Measurements from ENCODE around the gene RAET1G. TPM values are rescaled to one million over a fixed set of nuclear protein-coding genes. Genes with fewer than 3 reads are reported as not detected.

The RAET1G gene
- total RNA-seq, 1 experiment from 2014 or later, result 0.45 TPM

- Histone ChIP-seq H3K9me3 (ENCODE audit: low read depth, low read length, poor library complexity, severe bottlenecking) (no peaks in the 10 kb centered on the region), H3K36me3 (ENCODE audit: insufficient read depth, low read length, poor library complexity, severe bottlenecking) (no peaks in the 10 kb centered on the region), H3K4me3 (ENCODE audit: low read depth, low read length, poor library complexity, severe bottlenecking) (no peak overlapping the region), H3K4me1 (ENCODE audit: insufficient read depth, low read length, poor library complexity, severe bottlenecking) (peaks cover 9% of the 10 kb centered on the region), H3K27me3 (replicated peaks; ENCODE audit: insufficient read depth, low read depth, low read length, poor library complexity) (no peaks in the 10 kb centered on the region), H3K27ac (ENCODE audit: low read depth, low read length, poor library complexity, severe bottlenecking) (no peak overlapping the region)
- TF ChIP-seq CTCF (conservative IDR thresholded peaks at IDR 0.05; ENCODE audit: low read depth, low read length) (no peak), EZH2 (IDR thresholded peaks at IDR 0.05; ENCODE audit: borderline replicate concordance, low read depth, low read length, poor library complexity, severe bottlenecking) (no peak)
- no TSS peak for BruUV-seq (replicated peaks)
- no peak for DNase-seq (ENCODE audit: low spot score)
- ChIA-PET POLR2A (ENCODE audit: low non-redundant PET) (no interaction called here), CTCF (interaction anchor here (0.6 kb wide), 1 partner anchor 84 kb away, joined by 3 read pairs; no protein-coding TSS in a partner anchor)
- intact Hi-C loops (cut with micrococcal nuclease; ENCODE audit: unreplicated experiment), result no loop called here
Observed at GRCh38 chr6:149918151-149918905, 4.6 kb downstream of the RAET1G start.

- CTCF ChIA-PET, result interaction anchor here (0.6 kb wide), 1 partner anchor 84 kb away, joined by 3 read pairs; no protein-coding TSS in a partner anchor
- DNase-seq (ENCODE audit: low spot score), result no peak
- Histone ChIP-seq H3K36me3 (ENCODE audit: insufficient read depth, low read length, poor library complexity, severe bottlenecking) (no peaks in the 10 kb centered on the region), H3K4me3 (ENCODE audit: low read depth, low read length, poor library complexity, severe bottlenecking) (no peak overlapping the region), H3K9me3 (ENCODE audit: low read depth, low read length, poor library complexity, severe bottlenecking) (no peaks in the 10 kb centered on the region), H3K27me3 (replicated peaks; ENCODE audit: insufficient read depth, low read depth, low read length, poor library complexity) (no peaks in the 10 kb centered on the region), H3K4me1 (ENCODE audit: insufficient read depth, low read length, poor library complexity, severe bottlenecking) (peaks cover 5% of the 10 kb centered on the region), H3K27ac (ENCODE audit: low read depth, low read length, poor library complexity, severe bottlenecking) (no peak overlapping the region)
- intact Hi-C loops (cut with micrococcal nuclease; ENCODE audit: unreplicated experiment), result no loop called here
- no TSS peak for BruUV-seq (replicated peaks)
- POLR2A ChIA-PET (ENCODE audit: low non-redundant PET), result no interaction called here
- TF ChIP-seq CTCF (conservative IDR thresholded peaks at IDR 0.05; ENCODE audit: low read depth, low read length) (no peak), EZH2 (IDR thresholded peaks at IDR 0.05; ENCODE audit: borderline replicate concordance, low read depth, low read length, poor library complexity, severe bottlenecking) (no peak)
Observed at GRCh38 chr6:149917679-149918078, 5.2 kb downstream of the RAET1G start.

- POLR2A ChIA-PET (ENCODE audit: low non-redundant PET), result no interaction called here
- no peaks in the 10 kb centered on the region for H3K4me1 ChIP-seq (ENCODE audit: insufficient read depth, low read length, poor library complexity, severe bottlenecking)
- intact Hi-C loops (cut with micrococcal nuclease; ENCODE audit: unreplicated experiment), result no loop called here
- no peak for TF ChIP-seq EZH2 (IDR thresholded peaks at IDR 0.05; ENCODE audit: borderline replicate concordance, low read depth, low read length, poor library complexity, severe bottlenecking)
- TF ChIP-seq CTCF (conservative IDR thresholded peaks at IDR 0.05; ENCODE audit: low read depth, low read length), result no peak
- BruUV-seq (replicated peaks), result no TSS peak
- no peaks in the 10 kb centered on the region for H3K9me3 ChIP-seq (ENCODE audit: low read depth, low read length, poor library complexity, severe bottlenecking)
- H3K36me3 ChIP-seq (ENCODE audit: insufficient read depth, low read length, poor library complexity, severe bottlenecking), result no peaks in the 10 kb centered on the region
- CTCF ChIA-PET, result no interaction called here
- no peak overlapping the region for H3K27ac ChIP-seq (ENCODE audit: low read depth, low read length, poor library complexity, severe bottlenecking)
- H3K27me3 ChIP-seq (replicated peaks; ENCODE audit: insufficient read depth, low read depth, low read length, poor library complexity), result no peaks in the 10 kb centered on the region
- no peak for DNase-seq (ENCODE audit: low spot score)
- no peak overlapping the region for H3K4me3 ChIP-seq (ENCODE audit: low read depth, low read length, poor library complexity, severe bottlenecking)
Observed at GRCh38 chr6:149915970-149916865, 6.7 kb downstream of the RAET1G start.
